ENCODE measurements around the gene PROZ. TPM values are rescaled to one million over a fixed set of nuclear protein-coding genes. Genes with fewer than 3 reads are reported as not detected.

PROZ gene
- total and polyA plus RNA-seq, 9 of the 15 experiments (the other 6 are each of a cell fraction or from before 2014, with no cell fraction given), result not detected

DNA sequence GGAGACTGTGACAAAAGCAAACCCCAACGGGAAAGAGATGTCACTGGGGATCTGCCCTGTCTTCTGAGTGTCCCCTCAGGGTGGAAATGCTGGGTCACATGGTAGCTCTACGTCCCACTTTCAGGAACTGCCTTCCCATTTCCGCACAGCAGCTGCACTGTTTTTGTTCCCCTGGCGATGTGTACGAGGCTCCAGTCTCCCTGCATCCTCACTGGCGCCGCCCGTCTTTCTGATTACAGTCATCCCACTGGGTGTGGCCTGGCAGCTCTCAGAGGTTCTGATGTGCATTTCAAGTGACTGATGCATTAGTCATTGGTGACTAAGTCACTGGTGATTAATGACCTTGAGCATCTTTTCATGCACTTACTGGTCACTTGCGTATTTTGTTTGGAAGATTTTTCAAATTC lies 28.8 kb downstream of the PROZ start (continued):
- TF ChIP-seq, protein P1, sequence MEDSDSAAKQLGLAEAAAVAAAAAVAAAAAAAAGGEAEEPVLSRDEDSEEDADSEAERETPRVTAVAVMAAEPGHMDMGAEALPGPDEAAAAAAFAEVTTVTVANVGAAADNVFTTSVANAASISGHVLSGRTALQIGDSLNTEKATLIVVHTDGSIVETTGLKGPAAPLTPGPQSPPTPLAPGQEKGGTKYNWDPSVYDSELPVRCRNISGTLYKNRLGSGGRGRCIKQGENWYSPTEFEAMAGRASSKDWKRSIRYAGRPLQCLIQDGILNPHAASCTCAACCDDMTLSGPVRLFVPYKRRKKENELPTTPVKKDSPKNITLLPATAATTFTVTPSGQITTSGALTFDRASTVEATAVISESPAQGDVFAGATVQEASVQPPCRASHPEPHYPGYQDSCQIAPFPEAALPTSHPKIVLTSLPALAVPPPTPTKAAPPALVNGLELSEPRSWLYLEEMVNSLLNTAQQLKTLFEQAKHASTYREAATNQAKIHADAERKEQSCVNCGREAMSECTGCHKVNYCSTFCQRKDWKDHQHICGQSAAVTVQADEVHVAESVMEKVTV (CRISPR knock-in tag; IDR thresholded peaks at IDR 0.05), result no peak
- TF ChIP-seq ZNF354B (CRISPR knock-in tag; IDR thresholded peaks at IDR 0.05) (no peak), KDM1A (IDR thresholded peaks at IDR 0.05) (peak in 1 of 2 experiments; percentile 52; a peak in 1 of 4 replicates), ZBTB17 (CRISPR knock-in tag; IDR thresholded peaks at IDR 0.05) (no peak), ZNF212 (CRISPR knock-in tag; IDR thresholded peaks at IDR 0.05) (no peak), MAFF (IDR thresholded peaks at IDR 0.05; ENCODE audit: low read length) (no peak), PHF21A (IDR thresholded peaks at IDR 0.05; ENCODE audit: borderline replicate concordance, low read depth) (no peak), ZFP1 (CRISPR knock-in tag; IDR thresholded peaks at IDR 0.05) (no peak), ZNF263 (CRISPR knock-in tag; IDR thresholded peaks at IDR 0.05; ENCODE audit: borderline replicate concordance) (no peak), HMG20B (CRISPR knock-in tag; IDR thresholded peaks at IDR 0.05) (no peak), TOE1 (IDR thresholded peaks at IDR 0.05; ENCODE audit: borderline replicate concordance) (no peak), TOE1 (CRISPR knock-in tag; IDR thresholded peaks at IDR 0.05; ENCODE audit: borderline replicate concordance, low read depth) (no peak), CREBBP (IDR thresholded peaks at IDR 0.05; ENCODE audit: low read depth, low read length) (no peak), TAL1 (IDR thresholded peaks at IDR 0.05) (no peak), NBN (IDR thresholded peaks at IDR 0.05; ENCODE audit: low read depth) (no peak), MXI1 (IDR thresholded peaks at IDR 0.05; ENCODE audit: low read depth, low read length) (no peak), BACH1 (tag; IDR thresholded peaks at IDR 0.05) (no peak), XRCC4 (IDR thresholded peaks at IDR 0.05; ENCODE audit: extremely low read depth, insufficient read depth, insufficient read length) (no peak)
- TF ChIP-seq, protein P2, sequence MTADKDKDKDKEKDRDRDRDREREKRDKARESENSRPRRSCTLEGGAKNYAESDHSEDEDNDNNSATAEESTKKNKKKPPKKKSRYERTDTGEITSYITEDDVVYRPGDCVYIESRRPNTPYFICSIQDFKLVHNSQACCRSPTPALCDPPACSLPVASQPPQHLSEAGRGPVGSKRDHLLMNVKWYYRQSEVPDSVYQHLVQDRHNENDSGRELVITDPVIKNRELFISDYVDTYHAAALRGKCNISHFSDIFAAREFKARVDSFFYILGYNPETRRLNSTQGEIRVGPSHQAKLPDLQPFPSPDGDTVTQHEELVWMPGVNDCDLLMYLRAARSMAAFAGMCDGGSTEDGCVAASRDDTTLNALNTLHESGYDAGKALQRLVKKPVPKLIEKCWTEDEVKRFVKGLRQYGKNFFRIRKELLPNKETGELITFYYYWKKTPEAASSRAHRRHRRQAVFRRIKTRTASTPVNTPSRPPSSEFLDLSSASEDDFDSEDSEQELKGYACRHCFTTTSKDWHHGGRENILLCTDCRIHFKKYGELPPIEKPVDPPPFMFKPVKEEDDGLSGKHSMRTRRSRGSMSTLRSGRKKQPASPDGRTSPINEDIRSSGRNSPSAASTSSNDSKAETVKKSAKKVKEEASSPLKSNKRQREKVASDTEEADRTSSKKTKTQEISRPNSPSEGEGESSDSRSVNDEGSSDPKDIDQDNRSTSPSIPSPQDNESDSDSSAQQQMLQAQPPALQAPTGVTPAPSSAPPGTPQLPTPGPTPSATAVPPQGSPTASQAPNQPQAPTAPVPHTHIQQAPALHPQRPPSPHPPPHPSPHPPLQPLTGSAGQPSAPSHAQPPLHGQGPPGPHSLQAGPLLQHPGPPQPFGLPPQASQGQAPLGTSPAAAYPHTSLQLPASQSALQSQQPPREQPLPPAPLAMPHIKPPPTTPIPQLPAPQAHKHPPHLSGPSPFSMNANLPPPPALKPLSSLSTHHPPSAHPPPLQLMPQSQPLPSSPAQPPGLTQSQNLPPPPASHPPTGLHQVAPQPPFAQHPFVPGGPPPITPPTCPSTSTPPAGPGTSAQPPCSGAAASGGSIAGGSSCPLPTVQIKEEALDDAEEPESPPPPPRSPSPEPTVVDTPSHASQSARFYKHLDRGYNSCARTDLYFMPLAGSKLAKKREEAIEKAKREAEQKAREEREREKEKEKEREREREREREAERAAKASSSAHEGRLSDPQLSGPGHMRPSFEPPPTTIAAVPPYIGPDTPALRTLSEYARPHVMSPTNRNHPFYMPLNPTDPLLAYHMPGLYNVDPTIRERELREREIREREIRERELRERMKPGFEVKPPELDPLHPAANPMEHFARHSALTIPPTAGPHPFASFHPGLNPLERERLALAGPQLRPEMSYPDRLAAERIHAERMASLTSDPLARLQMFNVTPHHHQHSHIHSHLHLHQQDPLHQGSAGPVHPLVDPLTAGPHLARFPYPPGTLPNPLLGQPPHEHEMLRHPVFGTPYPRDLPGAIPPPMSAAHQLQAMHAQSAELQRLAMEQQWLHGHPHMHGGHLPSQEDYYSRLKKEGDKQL (CRISPR knock-in tag; IDR thresholded peaks at IDR 0.05; ENCODE audit: borderline replicate concordance), result no peak
- TF ChIP-seq, protein P3, sequence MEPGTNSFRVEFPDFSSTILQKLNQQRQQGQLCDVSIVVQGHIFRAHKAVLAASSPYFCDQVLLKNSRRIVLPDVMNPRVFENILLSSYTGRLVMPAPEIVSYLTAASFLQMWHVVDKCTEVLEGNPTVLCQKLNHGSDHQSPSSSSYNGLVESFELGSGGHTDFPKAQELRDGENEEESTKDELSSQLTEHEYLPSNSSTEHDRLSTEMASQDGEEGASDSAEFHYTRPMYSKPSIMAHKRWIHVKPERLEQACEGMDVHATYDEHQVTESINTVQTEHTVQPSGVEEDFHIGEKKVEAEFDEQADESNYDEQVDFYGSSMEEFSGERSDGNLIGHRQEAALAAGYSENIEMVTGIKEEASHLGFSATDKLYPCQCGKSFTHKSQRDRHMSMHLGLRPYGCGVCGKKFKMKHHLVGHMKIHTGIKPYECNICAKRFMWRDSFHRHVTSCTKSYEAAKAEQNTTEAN (CRISPR knock-in tag; IDR thresholded peaks at IDR 0.05), result no peak
- TF ChIP-seq, protein P4, sequence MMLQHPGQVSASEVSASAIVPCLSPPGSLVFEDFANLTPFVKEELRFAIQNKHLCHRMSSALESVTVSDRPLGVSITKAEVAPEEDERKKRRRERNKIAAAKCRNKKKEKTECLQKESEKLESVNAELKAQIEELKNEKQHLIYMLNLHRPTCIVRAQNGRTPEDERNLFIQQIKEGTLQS (IDR thresholded peaks at IDR 0.05), result peak; percentile 90
- TF ChIP-seq, protein P4 (CRISPR knock-in tag; conservative IDR thresholded peaks at IDR 0.05), result no peak

Measured in K562 (cell line).